Smooth muscle cell (in vitro differentiated cells): ENCODE data around the gene TPCN2. TPM values are rescaled to one million over a fixed set of nuclear protein-coding genes. Genes with fewer than 3 reads are reported as not detected.

Source experiments
- DNase-seq: peaks from one replicate; lab custom pipeline; 2025; ENCODE audit not compliant: unreplicated experiment; lab: John Stamatoyannopoulos, UW
- H2AFZ ChIP-seq: fragments of 200-600 bp; sonication (generic); 2 replicates; pipeline ENCODE4 v1.6.0; 2016; ENCODE audit warnings: antibody characterized with exemption, low read depth, mild to moderate bottlenecking
- H3F3A ChIP-seq: fragments of 200-600 bp; sonication (generic); 2 replicates; pipeline ENCODE4 v1.6.0; 2017; ENCODE audit warnings: antibody characterized with exemption, low read depth
- H3K27ac ChIP-seq: fragments of 200-600 bp; sonication (generic); 2 replicates; pipeline ENCODE4 v1.5.1; 2016; ENCODE audit warnings: low read depth, mild to moderate bottlenecking
- H3K27me3 ChIP-seq: fragments of 200-600 bp; sonication (generic); 2 replicates; pipeline ENCODE4 v1.6.1; 2016; ENCODE audit warnings: low read depth, mild to moderate bottlenecking
- H3K36me3 ChIP-seq: fragments of 200-600 bp; sonication (generic); 2 replicates; pipeline ENCODE4 v1.5.1; 2016; ENCODE audit warnings: low read depth
- H3K4me1 ChIP-seq: fragments of 200-600 bp; sonication (generic); 2 replicates; pipeline ENCODE4 v1.5.1; 2016; ENCODE audit warnings: low read depth
- H3K4me2 ChIP-seq: fragments of 200-600 bp; sonication (generic); 2 replicates; pipeline ENCODE4 v1.6.0; 2016; ENCODE audit warnings: mild to moderate bottlenecking
- H3K4me3 ChIP-seq: fragments of 200-600 bp; sonication (generic); 2 replicates; pipeline ENCODE4 v1.5.1; 2016; ENCODE audit warnings: mild to moderate bottlenecking
- H3K79me2 ChIP-seq: fragments of 200-600 bp; sonication (generic); 2 replicates; pipeline ENCODE4 v1.6.0; 2016; ENCODE audit warnings: low read depth, mild to moderate bottlenecking
- H3K9ac ChIP-seq: fragments of 200-600 bp; sonication (generic); 2 replicates; pipeline ENCODE4 v1.6.0; 2016; ENCODE audit warnings: low read depth
- H3K9me3 ChIP-seq: fragments of 200-600 bp; sonication (generic); replicated peaks from 2 replicates; pipeline ENCODE4 v1.5.1; 2016; ENCODE audit warnings: low read depth
- H4K20me1 ChIP-seq: fragments of 200-600 bp; sonication (generic); 2 replicates; pipeline ENCODE4 v1.6.0; 2016; ENCODE audit warnings: low read depth
- CTCF ChIP-seq: fragments of 200-600 bp; sonication (generic); IDR thresholded peaks from 2 replicates; pipeline ENCODE4 v1.5.1; 2017; ENCODE audit warnings: borderline replicate concordance, mild to moderate bottlenecking, antibody characterized with exemption; ENCODE audit not compliant: insufficient read depth, poor library complexity, severe bottlenecking
- WGBS: methylation state at CpG from one replicate; pipeline ENCODE4 v1.1.7; 2016; ENCODE audit warnings: low lambda C conversion rate; 5-methylcytosine and 5-hydroxymethylcytosine counted together
- polyA plus RNA-seq: library from polyadenylated mRNA; unstranded; fragments of >200 nt; fragmentation: Nextera tagmentation; extraction: Ambion mirVana; gene quantifications from 2 replicates; pipeline ENCODE4 v1.2.1, GENCODE V29; 2016
- total RNA-seq: library from RNA; depleted of rRNA; stranded (reverse); fragments of >200 nt; gene quantifications from 2 replicates; pipeline ENCODE4 v1.2.3, GENCODE V29; 2014

TPCN2 gene
- total and polyA plus RNA-seq, 2 experiments from 2014 or later: 7.4 to 10.5 TPM

- WGBS: 91% methylated on average over 24 of the region's 25 CpGs
- no peak for DNase-seq
- H3K79me2 ChIP-seq: no peaks in the 10 kb centered on the region
- no peaks in the 10 kb centered on the region for H3K27me3 ChIP-seq
- no peaks in the 10 kb centered on the region for H3K4me1 ChIP-seq
- H3K36me3 ChIP-seq: no peaks in the 10 kb centered on the region
- H3K27ac ChIP-seq: no peak overlapping the region
- no peaks in the 10 kb centered on the region for H3K9me3 ChIP-seq
- no peak overlapping the region for H3K4me3 ChIP-seq
- H3F3A ChIP-seq: no peaks in the 10 kb centered on the region
- no peak overlapping the region for H3K4me2 ChIP-seq
- H3K9ac ChIP-seq: no peak overlapping the region
- H2AFZ ChIP-seq: no peak overlapping the region
- TF ChIP-seq CTCF: no peak
- peaks cover 66% of the 10 kb centered on the region for H4K20me1 ChIP-seq
These were observed 12.3 kb downstream of the TPCN2 start for GRCh38 chr11:69060806-69061712.

- Histone ChIP-seq H4K20me1 (peaks cover 67% of the 10 kb centered on the region), H3K36me3 (no peaks in the 10 kb centered on the region), H3K27me3 (no peaks in the 10 kb centered on the region), H3K4me2 (no peak overlapping the region), H3K27ac (no peak overlapping the region), H3K9ac (no peak overlapping the region), H3K4me3 (no peak overlapping the region), H2AFZ (no peak overlapping the region), H3K79me2 (peaks cover 4% of the 10 kb centered on the region), H3K4me1 (no peaks in the 10 kb centered on the region), H3F3A (no peaks in the 10 kb centered on the region), H3K9me3 (no peaks in the 10 kb centered on the region)
- DNase-seq: no peak
- 95% methylated on average over 3 of the region's 4 CpGs for WGBS
- no peak for TF ChIP-seq CTCF
These were observed 13.0 kb downstream of the TPCN2 start for GRCh38 chr11:69061713-69062053.

GRCh38 chr11:69062169-69062855, 13.6 kb downstream of the TPCN2 start:
- Histone ChIP-seq H3F3A (no peaks in the 10 kb centered on the region), H3K9me3 (no peaks in the 10 kb centered on the region), H3K79me2 (peaks cover 4% of the 10 kb centered on the region), H3K9ac (no peak overlapping the region), H4K20me1 (peaks cover 68% of the 10 kb centered on the region), H3K27me3 (no peaks in the 10 kb centered on the region), H3K27ac (no peak overlapping the region), H2AFZ (no peak overlapping the region), H3K36me3 (no peaks in the 10 kb centered on the region), H3K4me3 (no peak overlapping the region), H3K4me1 (no peaks in the 10 kb centered on the region), H3K4me2 (no peak overlapping the region)
- DNase-seq: no peak
- 98% methylated on average over 13 of the region's 15 CpGs for WGBS
- no peak for TF ChIP-seq CTCF
